Measurements from ENCODE around the gene TENM3. TPM values are rescaled to one million over a fixed set of nuclear protein-coding genes. Genes with fewer than 3 reads are reported as not detected.

TENM3 gene
- total and polyA plus RNA-seq, 2 of the 8 experiments (the other 6 are each of a cell fraction or from before 2014, with no cell fraction given), result 36.9 to 69.3 TPM

- TF ChIP-seq EP300 (IDR thresholded peaks at IDR 0.05; ENCODE audit: borderline replicate concordance in 1 of 2, low read depth in 2 of 2, low read length in 2 of 2), result no peak
- no peak for TF ChIP-seq RAD21 (IDR thresholded peaks at IDR 0.05 in 1 of 2, conservative IDR thresholded peaks at IDR 0.05 in 1 of 2; ENCODE audit: low read depth in 2 of 2, low read length in 2 of 2)
These were observed 435.4 kb downstream of the TENM3 start (continued) for GRCh38 chr4:182678590-182678989.
